K562 (cell line): ENCODE data around the gene NIPBL.

Source experiments
- BCL6 ChIP-seq: fragments of 250-450 bp; sonication (Bioruptor Pico); IDR thresholded peaks from 2 replicates; pipeline ENCODE4 v1.4.0; 2020
- BRCA1 ChIP-seq, 2 experiments: fragments of 450-650 bp in 1 of 2; sonication (generic) in 1 of 2; formaldehyde crosslinking in 1 of 2; IDR thresholded peaks; 2 replicates each; pipeline versions ENCODE4 v1.5.0 to v1.6.1; 2017 to 2020; ENCODE audit warnings: mild to moderate bottlenecking in 1 of 2, missing genetic modification reagents in 1 of 2
- CHD4 ChIP-seq: fragments of 200-600 bp; sonication (generic); IDR thresholded peaks from 3 replicates; pipeline ENCODE4 v1.6.1; 2012; ENCODE audit warnings: low read depth, mild to moderate bottlenecking, mixed read lengths, low read length, inconsistent platforms; ENCODE audit not compliant: insufficient read depth, insufficient replicate concordance, poor library complexity, severe bottlenecking
- CTCF ChIP-seq, 3 experiments: IDR thresholded peaks in 2 of 3; conservative IDR thresholded peaks in 1 of 3; 2 replicates each; pipeline ENCODE4 v1.5.1; 2011 to 2012; ENCODE audit warnings: low read length in 3 of 3, mild to moderate bottlenecking in 3 of 3, control low read depth in 2 of 3, improper control_type of control experiment in 1 of 3, inconsistent platforms in 1 of 3, low read depth in 1 of 3, mixed read lengths in 1 of 3, moderate library complexity in 1 of 3; ENCODE audit not compliant: insufficient read depth in 2 of 3
- EP300 ChIP-seq: IDR thresholded peaks from 2 replicates; pipeline ENCODE4 v1.6.1; 2012; ENCODE audit warnings: low read length, improper control_type of control experiment
- FUS ChIP-seq: fragments of 200-400 bp; formaldehyde crosslinking; optimal IDR thresholded peaks from 2 replicates; pipeline ENCODE3; 2017; ENCODE audit warnings: low read depth, low read length
- HMG20A ChIP-seq: fragments of 450-650 bp; formaldehyde crosslinking; conservative IDR thresholded peaks from 2 replicates; pipeline ENCODE4 v1.4.0; 2020; ENCODE audit warnings: mild to moderate bottlenecking, mixed read lengths
- MAX ChIP-seq: sonication (generic); formaldehyde crosslinking; IDR thresholded peaks from 2 replicates; pipeline ENCODE4 v1.9.0; 2022; ENCODE audit warnings: mild to moderate bottlenecking, missing genetic modification reagents
- WHSC1 ChIP-seq: IDR thresholded peaks from one replicate; pipeline ENCODE4 v1.6.1; 2012; ENCODE audit warnings: low read length, control low read depth, inconsistent platforms
- ZNF12 ChIP-seq: sonication (generic); formaldehyde crosslinking; IDR thresholded peaks from 2 replicates; pipeline ENCODE4 v1.4.0; 2020; ENCODE audit warnings: mild to moderate bottlenecking, missing genetic modification reagents

- TF ChIP-seq ZNF12 (CRISPR knock-in tag): no peak
- no peak for TF ChIP-seq MAX (CRISPR knock-in tag)
- TF ChIP-seq CTCF (IDR thresholded peaks at IDR 0.05 in 2 of 3, conservative IDR thresholded peaks at IDR 0.05 in 1 of 3; ENCODE audit: insufficient read depth in 2 of 3, low read depth in 1 of 3, low read length in 3 of 3): no peak
- no peak for TF ChIP-seq EP300
- peak; percentile 38 for TF ChIP-seq FUS
- TF ChIP-seq BCL6 (CRISPR knock-in tag): no peak
- TF ChIP-seq BRCA1 (IDR thresholded peaks at IDR 0.05): no peak
- no peak for TF ChIP-seq BRCA1 (CRISPR knock-in tag; IDR thresholded peaks at IDR 0.05)
- TF ChIP-seq CHD4: no peak
- no peak for TF ChIP-seq HMG20A (CRISPR knock-in tag)
- no peak for TF ChIP-seq WHSC1
Measured at GRCh38 chr5:36876299-36876964, at the start of gene NIPBL.
